ENCODE data around the gene SEZ6.

Gene SEZ6

GRCh38 chr17:28928061-28928460, 77.8 kb downstream of the SEZ6 start:
- no peak overlapping the region for H3K4me2 ChIP-seq (ENCODE audit: low read length)
- no peak overlapping the region for H3K56ac ChIP-seq (ENCODE audit: low read length)
- H3K4me1 ChIP-seq (ENCODE audit: control insufficient read depth, low read depth, low read length): no peaks in the 10 kb centered on the region
- H3K23ac ChIP-seq (ENCODE audit: low read length): no peak overlapping the region
- H3K4ac ChIP-seq (ENCODE audit: low read depth, low read length): no peak overlapping the region
- H3K27me3 ChIP-seq (ENCODE audit: insufficient read depth, low read length, poor library complexity): no peaks in the 10 kb centered on the region
- H3K27ac ChIP-seq (ENCODE audit: low read depth, low read length): no peak overlapping the region
- no peak overlapping the region for H3K18ac ChIP-seq (ENCODE audit: low read length)
- peaks cover 7% of the 10 kb centered on the region for H3K36me3 ChIP-seq (ENCODE audit: control insufficient read depth, insufficient read depth, low read length)
- no peak overlapping the region for H3K9ac ChIP-seq (ENCODE audit: low read length)
- H2BK15ac ChIP-seq (replicated peaks; ENCODE audit: low read depth): no peak overlapping the region
- H2BK120ac ChIP-seq (ENCODE audit: low read depth, low read length): no peak overlapping the region
- no peak for DNase-seq
- no peak overlapping the region for H3K4me3 ChIP-seq (ENCODE audit: low read length)
- no CpG with 5 or more reads among the region's 2 CpGs for WGBS (ENCODE audit: extremely low coverage, insufficient coverage, low lambda C conversion rate)
- H3K79me2 ChIP-seq (ENCODE audit: control insufficient read depth, insufficient read depth, low read length): peaks cover 52% of the 10 kb centered on the region
- peaks cover 39% of the 10 kb centered on the region for H3K79me1 ChIP-seq (ENCODE audit: low read length)
- no peak overlapping the region for H2BK5ac ChIP-seq (ENCODE audit: low read length)
- no peak overlapping the region for H2AK5ac ChIP-seq (ENCODE audit: low read length)
- H4K5ac ChIP-seq (ENCODE audit: low read length): no peak overlapping the region
- no peak overlapping the region for H4K8ac ChIP-seq (ENCODE audit: low read depth, low read length)

GRCh38 chr17:28926786-28927185, 79.0 kb downstream of the SEZ6 start:
- Histone ChIP-seq H3K27me3 (ENCODE audit: insufficient read depth, low read length, poor library complexity) (no peaks in the 10 kb centered on the region), H3K4me1 (ENCODE audit: control insufficient read depth, low read depth, low read length) (no peaks in the 10 kb centered on the region), H3K4me3 (ENCODE audit: low read length) (no peak overlapping the region), H2BK5ac (ENCODE audit: low read length) (no peak overlapping the region), H3K23ac (ENCODE audit: low read length) (no peak overlapping the region), H3K56ac (ENCODE audit: low read length) (no peak overlapping the region), H4K8ac (ENCODE audit: low read depth, low read length) (no peak overlapping the region), H3K18ac (ENCODE audit: low read length) (no peak overlapping the region), H3K79me2 (ENCODE audit: control insufficient read depth, insufficient read depth, low read length) (peaks cover 40% of the 10 kb centered on the region), H3K79me1 (ENCODE audit: low read length) (peaks cover 35% of the 10 kb centered on the region), H3K27ac (ENCODE audit: low read depth, low read length) (no peak overlapping the region), H3K4me2 (ENCODE audit: low read length) (no peak overlapping the region), H2BK120ac (ENCODE audit: low read depth, low read length) (no peak overlapping the region), H4K5ac (ENCODE audit: low read length) (no peak overlapping the region), H3K4ac (ENCODE audit: low read depth, low read length) (no peak overlapping the region), H3K36me3 (ENCODE audit: control insufficient read depth, insufficient read depth, low read length) (peaks cover 9% of the 10 kb centered on the region), H2BK15ac (replicated peaks; ENCODE audit: low read depth) (no peak overlapping the region), H3K9ac (ENCODE audit: low read length) (no peak overlapping the region), H2AK5ac (ENCODE audit: low read length) (no peak overlapping the region)
- no CpG with 5 or more reads among the region's 4 CpGs for WGBS (ENCODE audit: extremely low coverage, insufficient coverage, low lambda C conversion rate)
- DNase-seq: no peak

DNA sequence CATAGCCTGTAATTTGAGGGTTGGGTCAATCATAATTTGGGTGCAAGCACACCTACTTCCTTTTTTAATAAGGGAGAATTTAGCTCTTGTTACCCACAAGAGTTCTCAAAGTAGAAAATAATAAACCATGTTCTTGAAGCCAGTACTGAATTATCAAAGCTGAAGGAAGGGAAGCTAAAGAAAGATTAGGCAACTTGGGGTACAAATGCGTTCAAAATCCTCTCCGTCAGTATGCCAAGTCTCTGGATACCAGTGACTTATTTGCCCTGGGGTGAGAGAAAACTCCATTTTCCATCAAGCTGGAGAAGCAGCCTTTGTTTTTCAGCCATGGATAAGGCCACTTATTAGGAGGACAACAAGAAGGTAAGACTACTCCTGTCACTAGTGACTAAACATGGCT, 79.5 kb downstream of the SEZ6 start:
- H3K4me1 ChIP-seq (ENCODE audit: control insufficient read depth, low read depth, low read length): no peaks in the 10 kb centered on the region
- H2AK5ac ChIP-seq (ENCODE audit: low read length): no peak overlapping the region
- no peaks in the 10 kb centered on the region for H3K27me3 ChIP-seq (ENCODE audit: insufficient read depth, low read length, poor library complexity)
- H3K79me1 ChIP-seq (ENCODE audit: low read length): peaks cover 35% of the 10 kb centered on the region
- no peak overlapping the region for H3K27ac ChIP-seq (ENCODE audit: low read depth, low read length)
- H3K4me2 ChIP-seq (ENCODE audit: low read length): no peak overlapping the region
- H3K4me3 ChIP-seq (ENCODE audit: low read length): no peak overlapping the region
- peaks cover 12% of the 10 kb centered on the region for H3K36me3 ChIP-seq (ENCODE audit: control insufficient read depth, insufficient read depth, low read length)
- no peak overlapping the region for H4K5ac ChIP-seq (ENCODE audit: low read length)
- peaks cover 38% of the 10 kb centered on the region for H3K79me2 ChIP-seq (ENCODE audit: control insufficient read depth, insufficient read depth, low read length)
- no peak overlapping the region for H4K8ac ChIP-seq (ENCODE audit: low read depth, low read length)
- no peak overlapping the region for H2BK120ac ChIP-seq (ENCODE audit: low read depth, low read length)
- no peak overlapping the region for H3K23ac ChIP-seq (ENCODE audit: low read length)
- no peak for DNase-seq
- no peak overlapping the region for H3K56ac ChIP-seq (ENCODE audit: low read length)
- no peak overlapping the region for H2BK15ac ChIP-seq (replicated peaks; ENCODE audit: low read depth)
- no peak overlapping the region for H2BK5ac ChIP-seq (ENCODE audit: low read length)
- no peak overlapping the region for H3K9ac ChIP-seq (ENCODE audit: low read length)
- no CpG with 5 or more reads among the region's 2 CpGs for WGBS (ENCODE audit: extremely low coverage, insufficient coverage, low lambda C conversion rate)
- H3K4ac ChIP-seq (ENCODE audit: low read depth, low read length): no peak overlapping the region
- H3K18ac ChIP-seq (ENCODE audit: low read length): no peak overlapping the region

DNA sequence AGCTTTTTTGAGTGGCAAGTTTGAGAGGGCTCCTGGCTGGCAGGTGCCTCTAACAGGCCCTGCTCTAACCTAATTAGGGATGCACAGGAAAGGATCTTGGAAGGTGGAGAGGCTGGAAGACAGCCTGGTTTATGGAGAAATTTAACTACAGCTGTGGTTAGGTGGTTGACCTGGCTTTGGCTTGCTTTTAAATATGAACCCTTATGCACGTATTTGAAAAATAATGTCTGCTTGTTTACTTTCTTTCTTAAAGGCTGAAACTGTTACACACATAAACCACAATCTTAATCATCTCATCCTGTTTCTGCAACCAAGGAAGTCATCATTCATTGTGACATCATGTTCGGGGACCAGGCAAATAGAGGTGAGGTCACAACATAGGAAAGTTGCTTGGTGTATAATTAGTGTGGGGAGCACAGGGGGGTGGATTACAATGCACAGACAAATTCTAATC, 79.9 kb downstream of the SEZ6 start:
- Histone ChIP-seq H3K4me1 (ENCODE audit: control insufficient read depth, low read depth, low read length) (no peaks in the 10 kb centered on the region), H3K79me1 (ENCODE audit: low read length) (peaks cover 35% of the 10 kb centered on the region), H3K4me2 (ENCODE audit: low read length) (no peak overlapping the region), H3K56ac (ENCODE audit: low read length) (no peak overlapping the region), H3K18ac (ENCODE audit: low read length) (no peak overlapping the region), H3K9ac (ENCODE audit: low read length) (no peak overlapping the region), H3K36me3 (ENCODE audit: control insufficient read depth, insufficient read depth, low read length) (peaks cover 12% of the 10 kb centered on the region), H4K5ac (ENCODE audit: low read length) (no peak overlapping the region), H3K27ac (ENCODE audit: low read depth, low read length) (no peak overlapping the region), H4K8ac (ENCODE audit: low read depth, low read length) (no peak overlapping the region), H2BK15ac (replicated peaks; ENCODE audit: low read depth) (no peak overlapping the region), H3K23ac (ENCODE audit: low read length) (no peak overlapping the region), H2BK5ac (ENCODE audit: low read length) (no peak overlapping the region), H2AK5ac (ENCODE audit: low read length) (no peak overlapping the region), H3K4ac (ENCODE audit: low read depth, low read length) (no peak overlapping the region), H3K27me3 (ENCODE audit: insufficient read depth, low read length, poor library complexity) (no peaks in the 10 kb centered on the region), H3K79me2 (ENCODE audit: control insufficient read depth, insufficient read depth, low read length) (peaks cover 37% of the 10 kb centered on the region), H3K4me3 (ENCODE audit: low read length) (no peak overlapping the region), H2BK120ac (ENCODE audit: low read depth, low read length) (no peak overlapping the region)
- WGBS (ENCODE audit: extremely low coverage, insufficient coverage, low lambda C conversion rate): no CpG with 5 or more reads among the region's 2 CpGs
- no peak for DNase-seq

- no peak overlapping the region for H3K18ac ChIP-seq (ENCODE audit: low read length)
- H3K9ac ChIP-seq (ENCODE audit: low read length): no peak overlapping the region
- no peaks in the 10 kb centered on the region for H3K4me1 ChIP-seq (ENCODE audit: control insufficient read depth, low read depth, low read length)
- H2AK5ac ChIP-seq (ENCODE audit: low read length): no peak overlapping the region
- H2BK120ac ChIP-seq (ENCODE audit: low read depth, low read length): no peak overlapping the region
- no peak overlapping the region for H3K4me3 ChIP-seq (ENCODE audit: low read length)
- H3K4ac ChIP-seq (ENCODE audit: low read depth, low read length): no peak overlapping the region
- H3K27me3 ChIP-seq (ENCODE audit: insufficient read depth, low read length, poor library complexity): no peaks in the 10 kb centered on the region
- H4K5ac ChIP-seq (ENCODE audit: low read length): no peak overlapping the region
- H3K56ac ChIP-seq (ENCODE audit: low read length): no peak overlapping the region
- no peak for DNase-seq
- H2BK5ac ChIP-seq (ENCODE audit: low read length): no peak overlapping the region
- no peak overlapping the region for H3K23ac ChIP-seq (ENCODE audit: low read length)
- no peak overlapping the region for H3K27ac ChIP-seq (ENCODE audit: low read depth, low read length)
- H2BK15ac ChIP-seq (replicated peaks; ENCODE audit: low read depth): no peak overlapping the region
- H3K79me2 ChIP-seq (ENCODE audit: control insufficient read depth, insufficient read depth, low read length): no peaks in the 10 kb centered on the region
- H3K36me3 ChIP-seq (ENCODE audit: control insufficient read depth, insufficient read depth, low read length): peaks cover 34% of the 10 kb centered on the region
- no peak overlapping the region for H4K8ac ChIP-seq (ENCODE audit: low read depth, low read length)
- no peak overlapping the region for H3K4me2 ChIP-seq (ENCODE audit: low read length)
- peaks cover 7% of the 10 kb centered on the region for H3K79me1 ChIP-seq (ENCODE audit: low read length)
Observed at GRCh38 chr17:28920201-28920600, 85.6 kb downstream of the SEZ6 start.

DNA sequence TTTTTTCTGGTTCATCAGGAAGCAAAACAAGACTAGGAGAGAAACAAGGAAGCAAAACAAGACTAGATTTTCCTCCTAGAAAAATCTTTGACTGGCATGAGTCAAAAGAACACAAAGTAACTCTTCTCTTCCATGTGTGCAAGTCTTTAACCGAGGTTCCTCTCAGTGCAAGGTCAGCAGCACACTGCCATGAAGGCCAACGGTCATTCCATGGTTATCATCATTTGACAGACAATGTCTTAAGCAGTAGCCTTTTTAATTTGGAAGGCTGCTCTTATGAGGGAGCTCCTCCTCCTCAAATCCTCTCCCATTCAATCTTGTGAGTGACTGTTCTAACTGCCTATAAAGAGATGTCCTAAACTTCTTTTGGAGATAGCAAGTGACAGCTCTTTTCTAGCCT, 87.5 kb downstream of the SEZ6 start:
- WGBS (ENCODE audit: extremely low coverage, insufficient coverage, low lambda C conversion rate): no CpG with 5 or more reads among the region's 2 CpGs
- H3K27me3 ChIP-seq (ENCODE audit: insufficient read depth, low read length, poor library complexity): no peaks in the 10 kb centered on the region
- no peak overlapping the region for H3K4me3 ChIP-seq (ENCODE audit: low read length)
- no peak overlapping the region for H4K8ac ChIP-seq (ENCODE audit: low read depth, low read length)
- no peak overlapping the region for H3K9ac ChIP-seq (ENCODE audit: low read length)
- no peak overlapping the region for H2BK5ac ChIP-seq (ENCODE audit: low read length)
- H3K4me2 ChIP-seq (ENCODE audit: low read length): no peak overlapping the region
- no peak overlapping the region for H4K5ac ChIP-seq (ENCODE audit: low read length)
- no peak overlapping the region for H2BK120ac ChIP-seq (ENCODE audit: low read depth, low read length)
- no peak overlapping the region for H3K56ac ChIP-seq (ENCODE audit: low read length)
- H2AK5ac ChIP-seq (ENCODE audit: low read length): no peak overlapping the region
- no peaks in the 10 kb centered on the region for H3K4me1 ChIP-seq (ENCODE audit: control insufficient read depth, low read depth, low read length)
- no peak overlapping the region for H3K18ac ChIP-seq (ENCODE audit: low read length)
- H3K79me2 ChIP-seq (ENCODE audit: control insufficient read depth, insufficient read depth, low read length): no peaks in the 10 kb centered on the region
- no peak overlapping the region for H3K27ac ChIP-seq (ENCODE audit: low read depth, low read length)
- H3K36me3 ChIP-seq (ENCODE audit: control insufficient read depth, insufficient read depth, low read length): peaks cover 42% of the 10 kb centered on the region
- no peak overlapping the region for H2BK15ac ChIP-seq (replicated peaks; ENCODE audit: low read depth)
- peaks cover 4% of the 10 kb centered on the region for H3K79me1 ChIP-seq (ENCODE audit: low read length)
- no peak for DNase-seq
- H3K4ac ChIP-seq (ENCODE audit: low read depth, low read length): no peak overlapping the region
- no peak overlapping the region for H3K23ac ChIP-seq (ENCODE audit: low read length)

All from mesendoderm (in vitro differentiated cells).